ENCODE measurements around the gene ADGRD2.
"Not testable (repeated sequence)": the region's sequence is repeated elsewhere in the genome, so short reads cannot be mapped to it uniquely, and the experiment has no call there.

Gene ADGRD2

GRCh38 chr9:124450241-124450924 is at the start of gene ADGRD2:
Gene ADGRD2, plus strand, starts transcription at chr9:124450451. Its CDS starts 1,216 bp downstream, at chr9:124451667.
- no peak for DNase-seq

GRCh38 chr9:124403246-124403645 is 47.0 kb upstream of the ADGRD2 start:
- no peak for DNase-seq

GRCh38 chr9:124409410-124409809 is 40.8 kb upstream of the ADGRD2 start:
- DNase-seq, result no peak

GRCh38 chr9:124410321-124410913 is 39.8 kb upstream of the ADGRD2 start:
- no peak for DNase-seq

- no peak for DNase-seq
Measured at GRCh38 chr9:124411514-124412227, 38.6 kb upstream of the ADGRD2 start.

- no peak for DNase-seq
Measured at GRCh38 chr9:124412228-124412575, 38.0 kb upstream of the ADGRD2 start.

- DNase-seq, result no peak
Measured at GRCh38 chr9:124414612-124415011, 35.6 kb upstream of the ADGRD2 start.

- peak; percentile 98 for DNase-seq
Measured at GRCh38 chr9:124415102-124415851, 35.0 kb upstream of the ADGRD2 start, which contains the start of gene PSMB7. Gene PSMB7, minus strand, starts transcription at chr9:124415442. Its CDS starts 17 bp downstream, at chr9:124415425.

GRCh38 chr9:124415852-124416484 is 34.3 kb upstream of the ADGRD2 start:
- DNase-seq, result no peak

GRCh38 chr9:124419832-124420489 is 30.3 kb upstream of the ADGRD2 start:
- no peak for DNase-seq

GRCh38 chr9:124420991-124421543 is 29.2 kb upstream of the ADGRD2 start:
- no peak for DNase-seq

- DNase-seq, result no peak
Measured at GRCh38 chr9:124423155-124423554, 27.1 kb upstream of the ADGRD2 start.

GRCh38 chr9:124423591-124423990 is 26.7 kb upstream of the ADGRD2 start:
- no peak for DNase-seq

GRCh38 chr9:124425733-124426132 is 24.5 kb upstream of the ADGRD2 start:
- DNase-seq, result not testable (repeated sequence)

GRCh38 chr9:124426361-124426760 is 23.9 kb upstream of the ADGRD2 start:
- DNase-seq, result no peak

- no peak for DNase-seq
Measured at GRCh38 chr9:124427281-124427680, 23.0 kb upstream of the ADGRD2 start.

- DNase-seq, result no peak
Measured at GRCh38 chr9:124428751-124429529, 21.3 kb upstream of the ADGRD2 start.

- DNase-seq, result no peak
Measured at GRCh38 chr9:124429530-124429867, 20.8 kb upstream of the ADGRD2 start.

GRCh38 chr9:124436320-124436719 is 13.9 kb upstream of the ADGRD2 start:
- DNase-seq, result no peak

- DNase-seq, result no peak
Measured at GRCh38 chr9:124437086-124437485, 13.2 kb upstream of the ADGRD2 start.

GRCh38 chr9:124438091-124438490 is 12.2 kb upstream of the ADGRD2 start:
- no peak for DNase-seq

Measured in activated gamma-delta T cell treated with Interleukin-2 at 50 U/mL for 16 hours (primary cell).